ENCODE data around the gene KCNIP4. TPM values are rescaled to one million over a fixed set of nuclear protein-coding genes. Genes with fewer than 3 reads are reported as not detected.

The KCNIP4 gene
- total and polyA plus RNA-seq, 10 of the 15 experiments (the other 5 are each of a cell fraction or from before 2014, with no cell fraction given), result 0.03 to 0.23 (median 0.13) TPM; not detected in 7

DNA sequence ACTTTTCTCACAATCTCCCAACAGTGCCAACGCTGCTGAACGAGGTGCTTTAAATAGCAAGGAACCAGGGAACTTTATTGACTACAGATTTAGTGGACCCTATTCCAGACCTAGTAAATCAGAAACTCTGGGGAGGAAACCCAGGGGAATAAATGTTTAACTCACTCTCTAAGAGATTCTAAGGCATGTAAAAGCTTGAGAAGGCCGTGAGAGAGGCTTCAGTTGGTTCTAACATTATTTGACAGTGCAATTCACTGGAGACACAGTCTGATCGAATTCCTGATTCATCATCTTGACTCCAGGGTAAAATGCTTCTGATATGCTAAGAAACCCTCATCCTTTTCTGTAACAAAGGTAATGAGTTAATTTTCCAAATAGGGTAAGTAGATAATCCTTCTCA, 494.4 kb downstream of the KCNIP4 start:
- no TSS peak for BruUV-seq (replicated peaks)
- 2% methylated on average over 4 of the region's 4 CpGs for WGBS (ENCODE audit: insufficient coverage, insufficient replicate concordance, low lambda C conversion rate, missing lambda C conversion rate)
- H3K4me1 ChIP-seq (ENCODE audit: control insufficient read depth, insufficient read depth, low read length), result no peaks in the 10 kb centered on the region
- intact Hi-C loops (cut with micrococcal nuclease; ENCODE audit: unreplicated experiment), result no loop called here
- H3K27ac ChIP-seq (ENCODE audit: control insufficient read depth, insufficient read depth), result no peak overlapping the region
- no peaks in the 10 kb centered on the region for H4K20me1 ChIP-seq (ENCODE audit: control insufficient read depth, insufficient read depth)
- TF ChIP-seq SREBF2 (IDR thresholded peaks at IDR 0.05; ENCODE audit: low read length), result no peak
- TF ChIP-seq, protein P1, sequence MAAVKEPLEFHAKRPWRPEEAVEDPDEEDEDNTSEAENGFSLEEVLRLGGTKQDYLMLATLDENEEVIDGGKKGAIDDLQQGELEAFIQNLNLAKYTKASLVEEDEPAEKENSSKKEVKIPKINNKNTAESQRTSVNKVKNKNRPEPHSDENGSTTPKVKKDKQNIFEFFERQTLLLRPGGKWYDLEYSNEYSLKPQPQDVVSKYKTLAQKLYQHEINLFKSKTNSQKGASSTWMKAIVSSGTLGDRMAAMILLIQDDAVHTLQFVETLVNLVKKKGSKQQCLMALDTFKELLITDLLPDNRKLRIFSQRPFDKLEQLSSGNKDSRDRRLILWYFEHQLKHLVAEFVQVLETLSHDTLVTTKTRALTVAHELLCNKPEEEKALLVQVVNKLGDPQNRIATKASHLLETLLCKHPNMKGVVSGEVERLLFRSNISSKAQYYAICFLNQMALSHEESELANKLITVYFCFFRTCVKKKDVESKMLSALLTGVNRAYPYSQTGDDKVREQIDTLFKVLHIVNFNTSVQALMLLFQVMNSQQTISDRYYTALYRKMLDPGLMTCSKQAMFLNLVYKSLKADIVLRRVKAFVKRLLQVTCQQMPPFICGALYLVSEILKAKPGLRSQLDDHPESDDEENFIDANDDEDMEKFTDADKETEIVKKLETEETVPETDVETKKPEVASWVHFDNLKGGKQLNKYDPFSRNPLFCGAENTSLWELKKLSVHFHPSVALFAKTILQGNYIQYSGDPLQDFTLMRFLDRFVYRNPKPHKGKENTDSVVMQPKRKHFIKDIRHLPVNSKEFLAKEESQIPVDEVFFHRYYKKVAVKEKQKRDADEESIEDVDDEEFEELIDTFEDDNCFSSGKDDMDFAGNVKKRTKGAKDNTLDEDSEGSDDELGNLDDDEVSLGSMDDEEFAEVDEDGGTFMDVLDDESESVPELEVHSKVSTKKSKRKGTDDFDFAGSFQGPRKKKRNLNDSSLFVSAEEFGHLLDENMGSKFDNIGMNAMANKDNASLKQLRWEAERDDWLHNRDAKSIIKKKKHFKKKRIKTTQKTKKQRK (IDR thresholded peaks at IDR 0.05; ENCODE audit: low read depth, low read length), result no peak
- no peak for TF ChIP-seq HSF1 (IDR thresholded peaks at IDR 0.05; ENCODE audit: low read depth, low read length)
- no peak for TF ChIP-seq BRCA1 (IDR thresholded peaks at IDR 0.05; ENCODE audit: low read depth, low read length)
- TF ChIP-seq RCOR1 (conservative IDR thresholded peaks at IDR 0.05; ENCODE audit: low read depth, low read length), result no peak
- no peak for DNase-seq (ENCODE audit: low read depth, low spot score)
- ChIA-PET CTCF (interaction anchor here (1.2 kb wide), 1 partner anchor 15 kb away, joined by 3 read pairs; no protein-coding TSS in a partner anchor), SMC1A (ENCODE audit: uncharacterized antibody, unreplicated experiment) (interaction anchor here (0.6 kb wide), 1 partner anchor 28 kb away, joined by 8 read pairs; no protein-coding TSS in a partner anchor), RAD21 (ENCODE audit: unreplicated experiment) (no interaction called here), POLR2A (no interaction called here)
- in situ Hi-C loops (cut with MboI), result no loop called here
- H3K9me3 ChIP-seq (replicated peaks; ENCODE audit: control insufficient read depth, insufficient read depth, low read length), result no peaks in the 10 kb centered on the region
- H2AFZ ChIP-seq (ENCODE audit: control insufficient read depth, low read depth, low read length), result no peak overlapping the region
- H3K79me2 ChIP-seq (ENCODE audit: control insufficient read depth, insufficient read depth, low read length), result no peaks in the 10 kb centered on the region
- H3K4me2 ChIP-seq (ENCODE audit: control insufficient read depth, insufficient read depth), result no peak overlapping the region
- H3K27me3 ChIP-seq (replicated peaks in 1 of 2; ENCODE audit: control insufficient read depth in 2 of 2, insufficient read depth in 2 of 2, low read length in 1 of 2), result no peaks in the 10 kb centered on the region
- H3K9ac ChIP-seq (ENCODE audit: control insufficient read depth, insufficient read depth, low read length), result no peak overlapping the region
- no peak for FAIRE-seq
- no peak overlapping the region for H3K4me3 ChIP-seq
- ATAC-seq, result no peak
- no peaks in the 10 kb centered on the region for H3K36me3 ChIP-seq (ENCODE audit: control insufficient read depth in 2 of 2, insufficient read depth in 2 of 2, low read length in 1 of 2)

Data from GM12878 (cell line).